Neural crest cell (in vitro differentiated cells): ENCODE measurements around the gene PAEP. TPM values are rescaled to one million over a fixed set of nuclear protein-coding genes. Genes with fewer than 3 reads are reported as not detected.
"Not testable (repeated sequence)": the region's sequence is repeated elsewhere in the genome, so short reads cannot be mapped to it uniquely, and the experiment has no call there.

Source experiments
- DNase-seq: peaks from one replicate; pipeline ENCODE4 v3.0.0; 2021; ENCODE audit warnings: low read depth, mixed read lengths, low spot score
- H3K27ac Mint-ChIP-seq: one replicate; pipeline ENCODE4 v1.8.0; 2021; ENCODE audit warnings: mild to moderate bottlenecking, mixed read lengths; ENCODE audit not compliant: unreplicated experiment
- H3K27me3 Mint-ChIP-seq: 2 replicates; pipeline ENCODE4 v1.8.0; 2021; ENCODE audit warnings: low read depth, mild to moderate bottlenecking, mixed read lengths
- H3K36me3 Mint-ChIP-seq: 2 replicates; pipeline ENCODE4 v1.8.0; 2021; ENCODE audit warnings: low read depth, mild to moderate bottlenecking, mixed read lengths
- H3K4me1 Mint-ChIP-seq: 2 replicates; pipeline ENCODE4 v1.8.0; 2021; ENCODE audit warnings: mixed read lengths
- H3K4me3 Mint-ChIP-seq: one replicate; pipeline ENCODE4 v1.8.0; 2021; ENCODE audit warnings: mild to moderate bottlenecking, mixed read lengths
- H3K9me3 Mint-ChIP-seq: 2 replicates; pipeline ENCODE4 v1.8.0; 2021; ENCODE audit warnings: mixed read lengths
- CTCF ChIP-seq: fragments of 200-600 bp; sonication (generic); conservative IDR thresholded peaks from 2 replicates; pipeline ENCODE4 v1.5.0; 2021; ENCODE audit warnings: antibody characterized with exemption, mild to moderate bottlenecking
- total RNA-seq: library from RNA; stranded (reverse); gene quantifications from 2 replicates; pipeline ENCODE4 v1.2.1, GENCODE V29; 2021

PAEP gene
- total RNA-seq, 1 donor from 2014 or later: not detected

DNA sequence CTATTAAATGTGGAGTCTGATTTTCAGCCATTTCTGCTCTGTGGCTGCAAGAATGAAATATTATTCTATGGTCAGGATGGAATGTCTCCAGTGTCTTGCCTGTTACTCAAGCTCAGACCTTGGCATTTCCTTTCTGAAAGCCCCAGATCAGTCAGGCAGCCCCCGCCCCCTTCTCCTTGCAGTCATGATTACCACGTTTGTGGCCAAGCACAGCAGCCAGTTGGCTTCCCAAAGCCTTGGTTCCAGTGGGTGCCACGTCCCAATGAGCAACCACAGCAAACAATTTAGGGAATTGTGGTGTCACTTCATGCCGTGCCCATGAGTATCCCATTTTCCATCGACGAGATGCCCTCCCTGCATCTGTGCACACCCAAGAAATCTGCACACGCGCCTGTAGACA lies 25.3 kb upstream of the PAEP start:
- Mint-ChIP-seq H3K4me1 (no peaks in the 10 kb centered on the region), H3K27me3 (peaks cover 45% of the 10 kb centered on the region), H3K9me3 (no peaks in the 10 kb centered on the region), H3K4me3 (no peak overlapping the region), H3K36me3 (no peaks in the 10 kb centered on the region), H3K27ac (no peak overlapping the region)
- no peak for DNase-seq
- no peak for TF ChIP-seq CTCF

DNA sequence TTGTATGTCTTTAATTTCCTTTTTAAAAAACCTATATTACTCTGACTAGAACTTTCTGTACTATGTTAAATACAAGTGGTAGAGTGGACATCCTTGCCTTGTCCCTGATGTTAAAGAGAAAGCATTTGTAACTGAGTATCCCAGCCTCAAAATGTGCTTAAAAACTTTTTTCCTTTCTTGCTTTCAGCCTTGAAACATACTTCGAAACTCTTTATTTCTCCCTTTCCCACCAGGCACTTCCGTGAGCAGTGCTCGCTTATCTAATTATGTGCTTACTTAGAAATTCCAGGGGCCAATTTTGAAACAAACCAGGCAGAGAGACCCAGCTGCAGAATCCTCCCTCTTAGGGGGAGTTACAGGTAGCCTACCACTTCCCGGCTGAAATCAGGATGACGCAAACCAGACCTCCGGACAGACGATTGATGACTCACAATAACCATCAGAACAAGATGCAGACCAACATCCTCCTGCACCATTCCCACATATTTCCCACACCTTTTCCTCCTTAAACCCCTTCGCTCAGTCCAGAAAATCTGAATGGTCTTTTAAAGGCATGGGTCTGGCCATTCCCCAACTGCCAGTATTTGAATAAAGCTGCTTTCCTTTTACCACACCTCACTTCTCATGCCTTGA lies 18.2 kb upstream of the PAEP start:
- peaks cover 50% of the 10 kb centered on the region for H3K27me3 Mint-ChIP-seq
- not testable (repeated sequence) for H3K4me1 Mint-ChIP-seq, DNase-seq, H3K4me3 Mint-ChIP-seq, H3K36me3 Mint-ChIP-seq, H3K9me3 Mint-ChIP-seq, H3K27ac Mint-ChIP-seq

DNA sequence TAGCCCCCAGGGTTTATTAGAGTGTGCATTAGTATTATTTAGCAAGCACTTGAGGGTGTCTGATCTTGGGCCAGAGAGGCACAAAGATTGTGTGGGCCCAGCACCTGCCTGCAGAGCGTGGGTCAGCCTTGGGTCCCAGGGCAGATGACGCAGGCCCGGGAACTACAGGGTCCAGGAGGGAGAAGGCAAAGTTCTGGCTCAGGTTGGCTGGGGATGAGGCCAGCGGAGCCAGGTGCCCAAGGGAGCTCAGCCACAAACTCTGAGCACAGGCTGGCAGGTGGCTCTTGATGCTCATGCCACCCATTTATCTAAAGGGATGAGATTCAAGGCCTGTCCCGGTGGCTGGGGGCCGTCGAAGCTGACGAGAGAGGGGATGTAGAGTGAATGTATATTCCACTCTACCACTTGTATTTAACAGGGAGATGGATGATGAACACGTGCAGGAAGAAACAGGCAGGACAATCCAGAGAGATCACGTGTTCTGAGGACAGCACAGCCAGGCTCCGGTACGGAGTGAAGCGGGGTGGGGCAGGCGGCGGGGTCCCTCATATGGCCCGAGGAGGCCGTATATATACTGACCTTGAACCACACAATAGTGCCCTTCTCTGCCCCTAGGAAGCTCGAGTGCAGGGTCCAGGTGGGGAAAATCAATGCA lies 16.4 kb upstream of the PAEP start:
- Mint-ChIP-seq H3K9me3 (no peaks in the 10 kb centered on the region), H3K4me3 (no peak overlapping the region), H3K27ac (peak overlapping the region; percentile 31), H3K36me3 (no peaks in the 10 kb centered on the region), H3K4me1 (no peaks in the 10 kb centered on the region), H3K27me3 (peaks cover 37% of the 10 kb centered on the region)
- DNase-seq: no peak
- no peak for TF ChIP-seq CTCF

- H3K36me3 Mint-ChIP-seq, H3K9me3 Mint-ChIP-seq, H3K4me1 Mint-ChIP-seq, DNase-seq, H3K4me3 Mint-ChIP-seq: not testable (repeated sequence)
- Mint-ChIP-seq H3K27ac (peak within 1 kb of the TSS; percentile 31), H3K27me3 (peaks cover 32% of the 10 kb centered on the region)
These were observed 15.8 kb upstream of the PAEP start, which contains the start of gene OBP2A for GRCh38 chr9:135545646-135546176. Gene OBP2A (plus strand): TSS chr9:135546126. CDS start chr9:135546181, 55 bp downstream.

- not testable (repeated sequence) for H3K9me3 Mint-ChIP-seq, DNase-seq
These were observed 14.6 kb upstream of the PAEP start for GRCh38 chr9:135546792-135547617.

GRCh38 chr9:135547756-135548736 lies 13.5 kb upstream of the PAEP start:
- no peaks in the 10 kb centered on the region for H3K36me3 Mint-ChIP-seq
- no peaks in the 10 kb centered on the region for H3K9me3 Mint-ChIP-seq
- H3K27ac Mint-ChIP-seq: no peak overlapping the region
- H3K4me3 Mint-ChIP-seq: no peak overlapping the region
- DNase-seq: no peak
- H3K4me1 Mint-ChIP-seq: no peaks in the 10 kb centered on the region
- no peak for TF ChIP-seq CTCF
- H3K27me3 Mint-ChIP-seq: peaks cover 11% of the 10 kb centered on the region

More at GRCh38 chr9:135546792-135547617, 14.6 kb upstream of the PAEP start:
- H3K4me3 Mint-ChIP-seq, H3K27ac Mint-ChIP-seq, H3K4me1 Mint-ChIP-seq, H3K36me3 Mint-ChIP-seq: not testable (repeated sequence)
- H3K27me3 Mint-ChIP-seq: peaks cover 20% of the 10 kb centered on the region

DNA sequence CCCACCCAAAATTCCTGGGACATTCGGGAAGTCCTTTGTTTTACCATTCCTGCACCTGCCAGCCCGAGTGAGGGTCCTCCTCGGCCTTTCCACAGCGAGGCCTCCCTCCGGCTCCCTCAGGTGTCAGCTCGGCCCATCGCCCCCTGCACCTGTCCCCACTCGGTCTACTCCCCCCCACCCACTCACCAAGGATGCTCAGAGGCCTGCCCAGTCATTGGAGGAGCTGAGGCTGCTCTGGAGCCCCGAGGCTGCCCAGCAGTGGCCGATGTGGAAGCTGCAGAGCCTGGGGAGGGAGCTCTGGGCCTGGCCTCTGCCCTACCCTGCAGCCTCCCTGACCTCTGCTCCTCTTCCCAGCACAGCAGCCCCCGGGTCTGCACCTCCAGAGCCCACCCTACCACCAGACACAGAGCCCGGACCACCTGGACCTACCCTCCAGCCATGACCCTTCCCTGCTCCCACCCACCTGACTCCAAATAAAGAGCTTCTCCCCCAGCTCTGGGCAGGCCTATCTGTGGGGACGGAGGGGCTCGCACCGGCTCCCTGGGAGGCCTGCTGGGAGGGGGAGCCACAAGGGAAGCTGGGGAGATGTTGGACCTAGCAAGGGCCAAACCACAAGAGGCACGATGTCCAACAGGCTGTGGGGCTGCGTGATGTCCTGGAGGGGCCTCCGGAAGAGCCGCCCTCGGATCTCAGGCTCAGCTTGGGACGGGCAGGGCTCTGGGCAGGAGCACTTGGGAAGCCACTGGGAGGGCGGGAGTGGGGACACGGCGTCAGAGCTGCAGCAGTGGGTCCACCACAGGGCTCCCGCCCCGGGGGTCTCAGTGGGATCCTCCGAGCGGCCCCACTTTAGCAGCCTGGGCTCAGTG lies 11.8 kb upstream of the PAEP start:
- not testable (repeated sequence) for H3K4me3 Mint-ChIP-seq, H3K9me3 Mint-ChIP-seq, H3K4me1 Mint-ChIP-seq, H3K36me3 Mint-ChIP-seq, DNase-seq, H3K27me3 Mint-ChIP-seq, H3K27ac Mint-ChIP-seq
